Endodermal cell (in vitro differentiated cells): ENCODE measurements around the gene C19orf12. TPM values are rescaled to one million over a fixed set of nuclear protein-coding genes. Genes with fewer than 3 reads are reported as not detected.

Experiments
- DNase-seq: peaks from one replicate; pipeline ENCODE4 v3.0.0-alpha.2; 2017
- H3K27ac ChIP-seq: 2 replicates; pipeline ENCODE4 v1.5.1; 2013; ENCODE audit warnings: mild to moderate bottlenecking, low read depth, low read length, moderate library complexity
- H3K27me3 ChIP-seq: 2 replicates; pipeline ENCODE4 v1.6.1; 2013; ENCODE audit warnings: mild to moderate bottlenecking, low read length, moderate library complexity; ENCODE audit not compliant: insufficient read depth, control insufficient read depth, poor library complexity, severe bottlenecking
- H3K36me3 ChIP-seq: 2 replicates; pipeline ENCODE4 v1.7.0; 2013; ENCODE audit warnings: mild to moderate bottlenecking, low read length, moderate library complexity; ENCODE audit not compliant: control insufficient read depth, insufficient read depth
- H3K4me1 ChIP-seq: one replicate; pipeline ENCODE4 v1.7.0; 2013; ENCODE audit warnings: low read length; ENCODE audit not compliant: control insufficient read depth, insufficient read depth
- H3K4me3 ChIP-seq: 2 replicates; pipeline ENCODE4 v1.5.1; 2013; ENCODE audit warnings: mild to moderate bottlenecking, low read length, moderate library complexity
- H3K9ac ChIP-seq: 2 replicates; pipeline ENCODE4 v1.6.1; 2013; ENCODE audit warnings: mild to moderate bottlenecking, low read length, moderate library complexity; ENCODE audit not compliant: poor library complexity, severe bottlenecking; ENCODE audit errors: extremely low read depth
- H3K9me3 ChIP-seq: 2 replicates; pipeline ENCODE4 v1.6.1; 2013; ENCODE audit warnings: mild to moderate bottlenecking, low read length, moderate library complexity; ENCODE audit not compliant: control insufficient read depth
- H3K27ac Mint-ChIP-seq: 2 replicates; pipeline ENCODE4 v1.8.0; 2020; ENCODE audit warnings: mixed read lengths
- H3K27me3 Mint-ChIP-seq: 2 replicates; pipeline ENCODE4 v1.8.0; 2021; ENCODE audit warnings: mild to moderate bottlenecking, mixed read lengths; ENCODE audit not compliant: insufficient read depth
- H3K36me3 Mint-ChIP-seq: 2 replicates; pipeline ENCODE4 v1.8.0; 2020; ENCODE audit warnings: low read depth, mixed read lengths
- H3K4me1 Mint-ChIP-seq: 2 replicates; pipeline ENCODE4 v1.8.0; 2020; ENCODE audit warnings: mixed read lengths
- H3K4me3 Mint-ChIP-seq: 2 replicates; pipeline ENCODE4 v1.8.0; 2020; ENCODE audit warnings: mild to moderate bottlenecking, moderate library complexity, mixed read lengths
- H3K9me3 Mint-ChIP-seq: 2 replicates; pipeline ENCODE4 v1.8.0; 2020; ENCODE audit warnings: mild to moderate bottlenecking, mixed read lengths
- CTCF ChIP-seq: fragments of 200-600 bp; sonication (generic); conservative IDR thresholded peaks from 2 replicates; pipeline ENCODE4 v1.5.0; 2021; ENCODE audit warnings: antibody characterized with exemption, mild to moderate bottlenecking
- WGBS, 2 experiments: methylation state at CpG; one replicate each; pipeline versions ENCODE4 v1.1.5 to v1.1.7; 2013; ENCODE audit warnings: missing lambda C conversion rate in 2 of 2, mixed read lengths in 1 of 2; ENCODE audit not compliant: insufficient coverage in 1 of 2, insufficient read length in 1 of 2; 5-methylcytosine and 5-hydroxymethylcytosine counted together
- total RNA-seq, 2 donors: library from RNA; stranded (reverse); fragmentation: NEBNext Ultra II Directional in 1 of 2; extraction: Animal tissue kit (Norgen Biotek cat#: 25700) in 1 of 2; gene quantifications; 2 replicates in 1 of 2; 3 replicates in 1 of 2; pipeline ENCODE4 v1.2.1, GENCODE V29; 2021

C19orf12 gene
- total RNA-seq, 2 donors from 2014 or later, result 18.9 to 22.9 TPM

DNA sequence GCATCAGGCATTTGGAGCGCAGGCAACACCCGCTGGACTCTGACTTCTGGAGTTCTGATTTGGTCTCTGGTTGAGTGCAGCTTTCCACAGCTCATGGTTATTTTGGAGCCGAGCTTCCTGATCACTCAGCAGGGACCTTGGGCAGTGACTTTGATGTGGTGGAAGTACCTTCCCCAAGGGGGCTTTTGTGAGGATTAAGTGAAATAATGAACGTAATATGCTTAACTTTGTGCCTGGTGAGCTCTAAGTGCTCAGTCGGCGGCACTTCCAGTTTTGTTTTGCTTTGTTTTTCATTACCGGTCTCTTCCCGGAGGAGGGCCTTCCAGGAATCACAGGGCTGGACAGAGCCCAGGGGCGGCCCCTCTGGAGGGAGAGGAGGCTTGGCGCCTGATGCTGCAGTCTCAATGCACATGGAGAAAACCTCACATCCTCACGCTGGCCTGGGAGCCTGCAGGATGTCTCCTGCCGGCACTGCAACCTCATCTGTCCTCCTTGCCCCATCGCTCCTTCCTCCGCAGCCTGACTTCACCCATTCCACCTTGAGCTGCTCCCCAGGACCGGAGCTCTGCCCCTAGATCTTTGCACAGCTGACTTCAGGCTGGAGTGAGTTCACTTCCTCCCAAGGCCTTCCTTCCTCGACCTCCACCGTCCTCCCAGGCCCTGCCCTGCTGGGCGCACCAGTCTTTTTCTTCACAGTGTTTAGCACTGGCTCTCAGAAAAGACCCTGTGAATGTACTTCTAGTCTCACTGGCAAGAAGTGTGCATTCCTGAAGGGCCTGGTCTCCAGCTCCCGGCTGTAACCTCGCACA, 48.3 kb downstream of the C19orf12 start:
- peaks cover 4% of the 10 kb centered on the region for H3K4me1 ChIP-seq
- no peak overlapping the region for H3K9ac ChIP-seq
- peak overlapping the region; percentile 76 for H3K4me3 ChIP-seq
- H3K9me3 Mint-ChIP-seq, result no peaks in the 10 kb centered on the region
- peaks cover 9% of the 10 kb centered on the region for H3K4me1 Mint-ChIP-seq
- H3K36me3 ChIP-seq, result no peaks in the 10 kb centered on the region
- TF ChIP-seq CTCF, result no peak
- peak overlapping the region; percentile 67 for H3K27ac Mint-ChIP-seq
- WGBS, 2 experiments, result 30 to 36% methylated on average over 14 to 20 of the region's 20 CpGs
- peak overlapping the region; percentile 62 for H3K4me3 Mint-ChIP-seq
- no peaks in the 10 kb centered on the region for H3K9me3 ChIP-seq
- H3K27ac ChIP-seq, result no peak overlapping the region
- H3K36me3 Mint-ChIP-seq, result no peaks in the 10 kb centered on the region
- peaks cover 22% of the 10 kb centered on the region for H3K27me3 ChIP-seq
- peaks cover 6% of the 10 kb centered on the region for H3K27me3 Mint-ChIP-seq
- DNase-seq, result peak; percentile 85

DNA sequence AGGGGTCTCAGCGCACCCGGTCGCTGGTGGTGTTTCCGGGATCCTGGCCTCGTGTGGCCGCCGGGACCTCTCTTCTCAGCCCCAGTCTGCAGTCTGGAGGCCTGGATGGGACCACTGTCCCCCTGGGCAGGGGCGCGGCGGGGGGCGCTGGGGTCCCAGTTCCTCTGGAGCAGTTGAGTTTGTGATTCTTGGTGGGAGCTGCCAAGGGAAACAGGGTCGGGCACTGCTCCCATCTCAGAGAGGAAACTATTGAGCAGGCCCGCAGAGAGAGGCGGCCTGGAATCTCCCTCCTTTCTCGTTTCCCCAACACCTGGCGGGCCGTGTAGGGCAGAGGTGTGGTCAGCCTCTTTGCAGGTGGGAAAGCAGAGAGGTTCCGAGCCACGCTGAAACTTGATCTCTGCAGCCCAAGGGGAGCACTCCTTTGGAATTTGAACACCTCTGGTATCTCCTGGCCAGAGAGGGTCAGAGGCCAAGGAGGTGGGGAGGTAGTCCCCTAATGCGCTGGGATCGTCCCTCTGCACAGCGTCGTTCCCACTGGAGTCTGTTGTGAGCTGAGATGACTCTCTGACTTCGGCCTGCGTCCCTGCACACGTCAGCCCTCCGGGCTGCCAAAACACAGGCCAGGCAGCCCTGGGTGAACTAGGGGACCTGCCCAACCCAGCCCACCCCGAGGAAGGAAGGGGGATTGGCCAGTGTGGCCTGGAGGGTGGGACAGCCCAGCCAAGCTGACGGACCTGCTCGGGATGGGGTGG, 49.1 kb downstream of the C19orf12 start:
- Histone ChIP-seq H3K9ac (no peak overlapping the region), H3K4me3 (peak overlapping the region; percentile 76), H3K27ac (no peak overlapping the region), H3K36me3 (no peaks in the 10 kb centered on the region), H3K4me1 (peaks cover 4% of the 10 kb centered on the region), H3K9me3 (no peaks in the 10 kb centered on the region), H3K27me3 (peaks cover 22% of the 10 kb centered on the region)
- no peak for TF ChIP-seq CTCF
- 6% methylated on average over 8 to 30 of the region's 30 CpGs for WGBS, 2 experiments
- Mint-ChIP-seq H3K36me3 (no peaks in the 10 kb centered on the region), H3K4me3 (peak overlapping the region; percentile 62), H3K27ac (peak overlapping the region; percentile 67), H3K4me1 (peaks cover 9% of the 10 kb centered on the region), H3K9me3 (no peaks in the 10 kb centered on the region), H3K27me3 (peaks cover 6% of the 10 kb centered on the region)
- peak; percentile 90 for DNase-seq

DNA sequence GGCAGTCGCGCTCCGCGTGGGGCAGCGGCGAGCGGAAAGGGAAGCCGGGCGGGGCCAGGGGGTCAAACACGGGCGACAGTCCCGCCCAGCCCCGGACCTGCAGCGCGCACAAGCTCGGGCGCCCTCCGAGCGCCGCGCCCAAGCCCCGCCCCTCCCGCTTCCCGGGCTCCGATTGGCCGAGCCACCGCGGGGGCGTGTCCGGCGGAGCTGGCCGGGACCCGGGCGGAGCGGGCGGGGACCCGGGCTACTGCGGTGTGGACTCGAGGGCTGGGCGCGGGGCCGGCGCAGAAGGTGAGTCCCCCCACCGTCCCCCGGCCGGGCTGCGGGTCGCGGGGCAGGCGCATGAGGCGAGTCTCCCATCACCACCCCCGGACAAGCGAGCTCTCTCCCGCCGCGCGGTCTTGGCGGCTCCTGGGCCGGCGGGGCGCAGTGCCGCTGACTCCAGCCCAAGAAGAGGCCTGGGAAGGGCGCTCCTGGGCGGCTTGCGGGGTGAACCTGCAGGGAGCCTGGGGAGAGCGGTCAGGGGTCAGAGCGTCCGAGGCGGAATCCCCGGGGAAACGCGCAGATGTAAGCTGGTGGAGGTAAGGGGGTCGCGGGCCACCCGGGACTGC, 49.7 kb downstream of the C19orf12 start, which contains the start of gene PLEKHF1:
TSS of gene PLEKHF1 (plus strand) at position 247 of the 611 bp plus-strand sequence. CDS start 8,379 bp downstream, outside the sequence.
- Histone ChIP-seq H3K27ac (no peak within 1 kb of the TSS), H3K36me3 (no peaks in the 10 kb centered on the region), H3K4me1 (peaks cover 4% of the 10 kb centered on the region), H3K9ac (no peak within 1 kb of the TSS), H3K9me3 (no peaks in the 10 kb centered on the region), H3K4me3 (peak within 1 kb of the TSS; percentile 76), H3K27me3 (peaks cover 22% of the 10 kb centered on the region)
- Mint-ChIP-seq H3K27ac (no peak within 1 kb of the TSS), H3K27me3 (peaks cover 6% of the 10 kb centered on the region), H3K4me3 (peak within 1 kb of the TSS; percentile 62), H3K36me3 (no peaks in the 10 kb centered on the region), H3K4me1 (peaks cover 9% of the 10 kb centered on the region), H3K9me3 (no peaks in the 10 kb centered on the region)
- peak; percentile 96 for DNase-seq
- WGBS, 2 experiments, result 0% methylated on average over 11 to 75 of the region's 75 CpGs
- TF ChIP-seq CTCF, result no peak
